ENCODE data around the gene FCRLB. TPM values are rescaled to one million over a fixed set of nuclear protein-coding genes. Genes with fewer than 3 reads are reported as not detected.

The FCRLB gene
- total RNA-seq, 2 donors from 2014 or later = 0.68 TPM; not detected in 1

DNA sequence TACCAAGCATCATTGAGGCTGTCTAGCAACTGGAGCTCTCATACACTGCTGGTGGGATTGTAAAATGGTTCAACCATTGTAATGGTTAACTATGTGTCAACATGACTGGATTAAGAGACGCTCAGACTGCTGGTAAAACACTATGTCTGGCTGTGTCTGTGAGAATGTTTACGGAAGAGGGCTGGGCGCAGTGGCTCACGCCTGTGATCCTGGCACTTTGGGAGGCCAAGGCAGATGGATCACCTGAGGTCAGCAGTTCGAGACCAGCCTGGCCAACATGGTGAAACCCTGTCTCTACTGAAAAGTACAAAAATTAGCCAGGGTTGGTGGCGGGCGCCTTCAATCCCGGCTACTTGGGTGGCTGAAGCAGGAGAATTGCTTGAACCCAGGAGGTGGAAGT, 19.1 kb upstream of the FCRLB start:
- Histone ChIP-seq H3K27ac (no peak overlapping the region), H3K4me1 (ENCODE audit: control insufficient read depth in 1 of 2, low read depth in 2 of 2) (peaks cover 0 to 17% of the 10 kb centered on the region in 2 donors), H3K36me3 (no peaks in the 10 kb centered on the region), H3K27me3 (replicated peaks; ENCODE audit: insufficient read depth) (no peaks in the 10 kb centered on the region), H3K9me3 (no peaks in the 10 kb centered on the region), H3K4me3 (no peak overlapping the region)
- DNase-seq (ENCODE audit: low spot score) = no peak
- TF ChIP-seq, protein P1, sequence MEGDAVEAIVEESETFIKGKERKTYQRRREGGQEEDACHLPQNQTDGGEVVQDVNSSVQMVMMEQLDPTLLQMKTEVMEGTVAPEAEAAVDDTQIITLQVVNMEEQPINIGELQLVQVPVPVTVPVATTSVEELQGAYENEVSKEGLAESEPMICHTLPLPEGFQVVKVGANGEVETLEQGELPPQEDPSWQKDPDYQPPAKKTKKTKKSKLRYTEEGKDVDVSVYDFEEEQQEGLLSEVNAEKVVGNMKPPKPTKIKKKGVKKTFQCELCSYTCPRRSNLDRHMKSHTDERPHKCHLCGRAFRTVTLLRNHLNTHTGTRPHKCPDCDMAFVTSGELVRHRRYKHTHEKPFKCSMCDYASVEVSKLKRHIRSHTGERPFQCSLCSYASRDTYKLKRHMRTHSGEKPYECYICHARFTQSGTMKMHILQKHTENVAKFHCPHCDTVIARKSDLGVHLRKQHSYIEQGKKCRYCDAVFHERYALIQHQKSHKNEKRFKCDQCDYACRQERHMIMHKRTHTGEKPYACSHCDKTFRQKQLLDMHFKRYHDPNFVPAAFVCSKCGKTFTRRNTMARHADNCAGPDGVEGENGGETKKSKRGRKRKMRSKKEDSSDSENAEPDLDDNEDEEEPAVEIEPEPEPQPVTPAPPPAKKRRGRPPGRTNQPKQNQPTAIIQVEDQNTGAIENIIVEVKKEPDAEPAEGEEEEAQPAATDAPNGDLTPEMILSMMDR (IDR thresholded peaks at IDR 0.05) = no peak
- ATAC-seq (ENCODE audit: insufficient number of reproducible peaks, low FRiP score, low read depth) = no peak

- DNase-seq (ENCODE audit: low spot score) = no peak
- Histone ChIP-seq H3K27ac (no peak overlapping the region), H3K4me1 (ENCODE audit: control insufficient read depth in 1 of 2, low read depth in 2 of 2) (peaks cover 0 to 17% of the 10 kb centered on the region in 2 donors), H3K27me3 (replicated peaks; ENCODE audit: insufficient read depth) (no peaks in the 10 kb centered on the region), H3K9me3 (no peaks in the 10 kb centered on the region), H3K36me3 (no peaks in the 10 kb centered on the region), H3K4me3 (no peak overlapping the region)
- no peak for ATAC-seq (ENCODE audit: insufficient number of reproducible peaks, low FRiP score, low read depth)
- TF ChIP-seq, protein P1 (IDR thresholded peaks at IDR 0.05) = no peak
Measured at GRCh38 chr1:161705537-161705936, 15.8 kb upstream of the FCRLB start.

DNA sequence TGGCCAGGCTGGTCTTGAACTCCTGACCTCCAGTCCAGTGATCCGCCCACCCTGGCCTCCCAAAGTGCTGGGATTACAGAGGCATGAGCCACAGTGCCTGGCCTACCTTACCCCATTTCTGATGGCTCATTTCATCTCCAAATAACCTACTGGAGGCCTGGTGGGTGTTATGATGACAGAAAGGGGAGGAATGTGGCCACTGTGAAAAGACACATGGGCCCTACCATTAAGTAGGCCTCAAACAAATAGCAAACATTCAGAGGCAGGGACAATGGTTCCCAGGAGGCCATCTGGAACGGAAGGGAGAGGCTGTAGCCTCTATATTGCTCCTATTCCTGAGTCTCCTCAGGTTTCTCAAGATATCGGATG, 15.2 kb upstream of the FCRLB start:
- DNase-seq (ENCODE audit: low spot score) = no peak
- Histone ChIP-seq H3K27ac (peak overlapping the region; percentile 35 to 56), H3K27me3 (replicated peaks; ENCODE audit: insufficient read depth) (no peaks in the 10 kb centered on the region), H3K4me1 (ENCODE audit: control insufficient read depth in 1 of 2, low read depth in 2 of 2) (peaks cover 0 to 17% of the 10 kb centered on the region in 2 donors), H3K4me3 (no peak overlapping the region), H3K36me3 (no peaks in the 10 kb centered on the region), H3K9me3 (no peaks in the 10 kb centered on the region)
- TF ChIP-seq, protein P1 (IDR thresholded peaks at IDR 0.05) = no peak
- ATAC-seq (ENCODE audit: insufficient number of reproducible peaks, low FRiP score, low read depth) = no peak

DNA sequence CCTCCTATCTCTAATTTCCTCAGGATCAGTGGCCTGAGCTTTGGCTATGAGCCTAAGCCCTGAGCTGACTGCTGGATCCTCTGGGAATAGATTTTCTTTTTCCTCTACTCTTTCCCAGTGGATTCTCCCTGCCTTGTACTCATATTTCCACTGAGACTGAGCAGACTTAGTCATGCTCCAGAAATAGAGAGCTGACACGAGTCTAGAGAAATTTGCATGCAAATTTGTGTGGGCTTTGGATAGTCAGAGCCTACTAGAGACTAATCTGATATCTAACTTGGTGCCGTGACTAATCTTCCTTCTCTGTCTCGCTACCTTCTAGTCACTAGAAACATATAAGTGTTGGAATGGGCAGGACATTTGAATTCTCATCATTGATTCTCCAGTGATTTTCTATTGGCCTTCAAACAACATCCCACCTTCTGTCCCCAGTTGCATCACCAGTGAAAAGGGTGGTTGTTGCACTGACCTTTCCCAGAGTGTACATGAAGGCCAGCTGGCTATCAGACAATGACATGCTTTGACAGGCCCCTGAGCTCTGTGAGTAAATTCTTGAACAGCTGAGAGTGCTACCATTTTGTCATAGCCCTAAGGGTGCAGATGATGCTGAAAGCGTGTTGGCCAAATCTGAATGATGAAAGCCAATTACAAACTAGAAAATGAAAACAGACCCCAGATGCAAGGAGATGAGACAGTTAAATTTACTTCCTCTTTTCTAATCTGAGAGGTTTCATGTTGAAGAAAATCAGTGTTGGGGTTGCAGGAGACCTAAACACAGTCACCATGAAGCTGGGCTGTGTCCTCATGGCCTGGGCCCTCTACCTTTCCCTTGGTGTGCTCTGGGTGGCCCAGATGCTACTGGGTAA, 14.6 kb upstream of the FCRLB start, which contains the start of gene FCRLA:
Gene FCRLA, plus strand, starts transcription at position 748 of the 866 bp plus-strand sequence. Its CDS starts 36 bp downstream, at position 784.
- no peaks in the 10 kb centered on the region for H3K36me3 ChIP-seq
- DNase-seq (ENCODE audit: low spot score) (no peak), ATAC-seq (ENCODE audit: insufficient number of reproducible peaks, low FRiP score, low read depth) (peak; percentile 62)
- no peaks in the 10 kb centered on the region for H3K27me3 ChIP-seq (replicated peaks; ENCODE audit: insufficient read depth)
- peaks cover 0 to 17% of the 10 kb centered on the region in 2 donors for H3K4me1 ChIP-seq (ENCODE audit: control insufficient read depth in 1 of 2, low read depth in 2 of 2)
- H3K9me3 ChIP-seq = no peaks in the 10 kb centered on the region
- peak within 1 kb of the TSS; percentile 35 to 56 for H3K27ac ChIP-seq
- TF ChIP-seq, protein P1 (IDR thresholded peaks at IDR 0.05) = no peak
- H3K4me3 ChIP-seq = no peak within 1 kb of the TSS

DNA sequence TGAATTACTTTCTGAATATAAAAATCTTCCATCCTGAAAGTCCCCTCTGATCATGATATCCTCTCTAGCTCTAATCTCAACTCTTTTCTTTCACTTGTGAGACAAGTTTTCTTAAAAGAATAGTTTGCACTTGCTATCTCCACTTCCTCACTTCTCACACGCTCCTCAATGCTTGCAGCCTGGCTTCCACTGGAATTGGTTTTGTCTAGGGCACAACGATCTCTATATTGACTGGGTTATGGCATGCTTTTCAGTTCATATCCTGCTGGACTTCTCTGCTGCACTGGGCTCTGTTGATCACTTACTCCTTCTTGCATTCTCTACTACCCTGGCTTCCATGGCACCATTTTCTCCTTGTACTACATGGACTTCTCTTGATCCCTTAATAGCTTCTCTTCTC, 13.8 kb upstream of the FCRLB start:
- Histone ChIP-seq H3K36me3 (no peaks in the 10 kb centered on the region), H3K27ac (no peak overlapping the region), H3K4me1 (ENCODE audit: control insufficient read depth in 1 of 2, low read depth in 2 of 2) (peaks cover 0 to 17% of the 10 kb centered on the region in 2 donors), H3K4me3 (no peak overlapping the region), H3K27me3 (replicated peaks; ENCODE audit: insufficient read depth) (no peaks in the 10 kb centered on the region), H3K9me3 (no peaks in the 10 kb centered on the region)
- DNase-seq (ENCODE audit: low spot score) (no peak), ATAC-seq (ENCODE audit: insufficient number of reproducible peaks, low FRiP score, low read depth) (no peak)
- TF ChIP-seq, protein P1 (IDR thresholded peaks at IDR 0.05) = no peak
